Erythroblast (primary cell): ENCODE data around the gene SLC39A7.

Source experiments
- GATA1 ChIP-seq: IDR thresholded peaks from 2 replicates; pipeline ENCODE4 v1.6.1; 2011; ENCODE audit warnings: low read depth, mild to moderate bottlenecking, control low read depth, low read length, moderate library complexity
- POLR2A ChIP-seq: IDR thresholded peaks from 2 replicates; pipeline ENCODE4 v1.6.1; 2011; ENCODE audit warnings: mild to moderate bottlenecking, low read length

- TF ChIP-seq POLR2A (no peak), GATA1 (no peak)
These were observed 35.7 kb downstream of the SLC39A7 start for GRCh38 chr6:33236328-33236727.
